GM12878 (cell line): Measurements from ENCODE around the gene EEF2K. TPM values are rescaled to one million over a fixed set of nuclear protein-coding genes. Genes with fewer than 3 reads are reported as not detected.

Source experiments
- BHLHE40 ChIP-seq, 2 experiments: fragments of 450-650 bp in 1 of 2; IDR thresholded peaks; 2 replicates each; pipeline ENCODE4 v1.6.1; 2011 to 2017; ENCODE audit warnings: low read depth in 2 of 2, borderline replicate concordance in 1 of 2, improper control_type of control experiment in 1 of 2, low read length in 1 of 2, mild to moderate bottlenecking in 1 of 2
- CEBPB ChIP-seq, 2 experiments: fragments of 150-350 bp in 1 of 2; IDR thresholded peaks; 2 replicates each; pipeline ENCODE4 v1.6.1; 2012 to 2014; ENCODE audit warnings: low read depth in 2 of 2, low read length in 2 of 2, borderline replicate concordance in 1 of 2, inconsistent platforms in 1 of 2
- E2F4 ChIP-seq: IDR thresholded peaks from 2 replicates; pipeline ENCODE4 v1.6.1; 2012; ENCODE audit warnings: low read depth, low read length, improper control_type of control experiment
- ESRRA ChIP-seq: IDR thresholded peaks from 2 replicates; pipeline ENCODE4 v1.6.1; 2012; ENCODE audit warnings: mild to moderate bottlenecking, low read length, improper control_type of control experiment
- FOXK2 ChIP-seq: fragments of 450-650 bp; IDR thresholded peaks from 2 replicates; pipeline ENCODE4 v1.6.1; 2017; ENCODE audit warnings: mild to moderate bottlenecking, moderate library complexity
- GATAD2B ChIP-seq: fragments of 450-650 bp; conservative IDR thresholded peaks from 2 replicates; pipeline ENCODE4 v1.6.1; 2017; ENCODE audit warnings: low read depth, mild to moderate bottlenecking, moderate library complexity
- HDAC2 ChIP-seq: fragments of 200-600 bp; sonication (generic); IDR thresholded peaks from 2 replicates; pipeline ENCODE4 v1.6.1; 2017
- HDGF ChIP-seq: fragments of 450-650 bp; IDR thresholded peaks from 2 replicates; pipeline ENCODE4 v1.6.1; 2016; ENCODE audit warnings: antibody characterized with exemption
- IRF4 ChIP-seq: IDR thresholded peaks from 2 replicates; pipeline ENCODE4 v1.6.1; 2011; ENCODE audit warnings: low read depth, low read length
- JUND ChIP-seq: IDR thresholded peaks from 2 replicates; pipeline ENCODE4 v1.6.1; 2012; ENCODE audit warnings: low read depth, mild to moderate bottlenecking, low read length, improper control_type of control experiment, moderate library complexity
- KLF5 ChIP-seq: fragments of 450-650 bp; IDR thresholded peaks from 2 replicates; pipeline ENCODE4 v1.6.1; 2014; ENCODE audit warnings: mild to moderate bottlenecking; ENCODE audit not compliant: partially characterized antibody
- LARP7 ChIP-seq: fragments of 450-650 bp; IDR thresholded peaks from 2 replicates; pipeline ENCODE4 v1.6.1; 2017; ENCODE audit warnings: mild to moderate bottlenecking
- MLLT1 ChIP-seq: fragments of 450-650 bp; IDR thresholded peaks from 2 replicates; pipeline ENCODE4 v1.6.1; 2016; ENCODE audit warnings: mild to moderate bottlenecking
- NFYB ChIP-seq: IDR thresholded peaks from 2 replicates; pipeline ENCODE4 v1.6.1; 2011; ENCODE audit warnings: low read depth, mild to moderate bottlenecking, low read length, improper control_type of control experiment, moderate library complexity; ENCODE audit not compliant: insufficient read depth
- POU2F2 ChIP-seq: IDR thresholded peaks from 3 replicates; pipeline ENCODE4 v1.6.1; 2011; ENCODE audit warnings: low read depth, mild to moderate bottlenecking, low read length, borderline replicate concordance
- PRDM15 ChIP-seq: fragments of 450-650 bp; formaldehyde crosslinking; IDR thresholded peaks from 2 replicates; pipeline ENCODE4 v1.4.0; 2020; ENCODE audit warnings: mild to moderate bottlenecking, moderate library complexity
- RUNX3 ChIP-seq: IDR thresholded peaks from 2 replicates; pipeline ENCODE4 v1.6.1; 2012; ENCODE audit warnings: low read length, inconsistent platforms
- SIX5 ChIP-seq: IDR thresholded peaks from 2 replicates; pipeline ENCODE4 v1.6.1; 2011; ENCODE audit warnings: mild to moderate bottlenecking, low read depth, low read length, moderate library complexity; ENCODE audit not compliant: severe bottlenecking
- SMAD1 ChIP-seq: fragments of 450-650 bp; IDR thresholded peaks from 2 replicates; pipeline ENCODE4 v1.6.1; 2018; ENCODE audit warnings: mild to moderate bottlenecking, low read depth; ENCODE audit not compliant: partially characterized antibody
- SMC3 ChIP-seq: IDR thresholded peaks from 2 replicates; pipeline ENCODE4 v1.6.1; 2011; ENCODE audit warnings: low read length, improper control_type of control experiment, borderline replicate concordance
- SPI1 ChIP-seq: IDR thresholded peaks from 2 replicates; pipeline ENCODE4 v1.6.1; 2011; ENCODE audit warnings: low read depth, mild to moderate bottlenecking, low read length, moderate library complexity, borderline replicate concordance; ENCODE audit not compliant: insufficient read depth
- SUPT20H ChIP-seq: IDR thresholded peaks from 2 replicates; pipeline ENCODE4 v1.6.1; 2011; ENCODE audit warnings: low read depth, mild to moderate bottlenecking, low read length, moderate library complexity, borderline replicate concordance; ENCODE audit not compliant: control insufficient read depth
- TARDBP ChIP-seq: IDR thresholded peaks from 2 replicates; pipeline ENCODE4 v1.6.1; 2016; ENCODE audit warnings: borderline replicate concordance
- ZNF217 ChIP-seq: fragments of 450-650 bp; IDR thresholded peaks from 2 replicates; pipeline ENCODE4 v1.6.1; 2017; ENCODE audit warnings: antibody characterized with exemption, mild to moderate bottlenecking
- ZSCAN29 ChIP-seq: fragments of 450-650 bp; IDR thresholded peaks from 2 replicates; pipeline ENCODE4 v1.6.1; 2017; ENCODE audit warnings: mild to moderate bottlenecking, moderate library complexity
- polyA plus RNA-seq, 11 experiments: library from polyadenylated mRNA; depleted of rRNA in 4 of 11; unstranded in 6 of 11; stranded (reverse) in 5 of 11; fragments of >200 nt; fragmentation: Nextera tagmentation in 4 of 11; fragmentation: Illumina TruSeq in 1 of 11; extraction: Ambion mirVana in 4 of 11; extraction: Trizol in 1 of 11; gene quantifications; 1 replicate in 1 of 11; 2 replicates in 10 of 11; pipeline versions ENCODE4 v1.2.1 to v1.2.3, GENCODE V29; 2011 to 2016; ENCODE audit warnings: inconsistent platforms in 2 of 11, missing spikeins in 2 of 11, low read depth in 1 of 11
- total RNA-seq, 4 experiments: library from RNA; depleted of rRNA in 3 of 4; stranded (reverse); fragments of >200 nt in 3 of 4; fragmentation: Illumina TruSeq in 1 of 4; extraction: Trizol in 1 of 4; gene quantifications; 2 replicates each; pipeline versions ENCODE4 v1.2.1 to v1.2.3, GENCODE V29; 2013 to 2021

EEF2K gene
- total and polyA plus RNA-seq, 10 of the 15 experiments (the other 5 are each of a cell fraction or from before 2014, with no cell fraction given), result 2.0 to 29.6 (median 12.2) TPM

DNA sequence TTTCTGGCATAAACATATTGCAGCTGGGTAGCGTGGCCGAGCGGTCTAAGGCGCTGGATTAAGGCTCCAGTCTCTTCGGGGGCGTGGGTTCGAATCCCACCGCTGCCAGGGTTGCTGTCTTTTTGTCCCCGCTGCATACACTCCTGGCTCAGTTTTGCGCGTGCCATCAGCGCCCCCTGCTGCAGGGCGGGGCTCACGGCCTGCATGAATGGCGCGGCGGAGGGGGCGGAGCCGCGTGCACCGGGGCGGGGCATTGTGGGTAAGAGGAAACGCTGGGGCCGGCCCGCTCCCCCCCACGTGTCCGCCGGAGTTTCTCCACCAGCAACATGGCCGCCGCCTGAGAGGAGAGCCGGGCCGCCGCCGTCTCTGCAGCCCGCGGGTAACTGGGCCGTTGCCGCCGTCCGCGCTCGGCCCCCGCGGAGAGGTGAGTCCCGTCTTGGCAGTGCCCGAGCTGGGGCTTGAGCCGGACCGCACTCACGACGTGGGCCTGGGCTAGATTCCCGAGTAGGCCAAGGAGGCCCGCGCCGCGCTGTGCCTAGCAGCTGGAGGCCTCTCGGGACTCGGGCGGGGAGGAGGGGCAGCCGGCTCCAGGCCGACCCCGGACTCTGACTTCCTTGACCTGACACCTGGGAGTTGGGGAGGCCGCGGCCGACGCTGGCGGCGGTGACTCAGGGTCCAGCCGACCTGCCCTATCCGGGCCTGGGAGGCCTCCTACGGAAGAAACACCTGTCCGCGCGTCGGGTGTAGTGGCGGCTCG, 91.2 kb downstream of the EEF2K start, which contains the start of gene POLR3E (continued):
- TF ChIP-seq E2F4 (no peak), MLLT1 (peak; percentile 70), TARDBP (peak; percentile 99), ZSCAN29 (peak; percentile 97), BHLHE40 (IDR thresholded peaks at IDR 0.05; ENCODE audit: borderline replicate concordance in 1 of 2, low read depth in 2 of 2, low read length in 1 of 2) (peak; percentile 68 to 92; a peak in 3 of 4 replicates), NFYB (no peak), FOXK2 (peak; percentile 85), JUND (no peak), SUPT20H (no peak), CEBPB (IDR thresholded peaks at IDR 0.05; ENCODE audit: borderline replicate concordance in 1 of 2, low read depth in 2 of 2, low read length in 2 of 2) (no peak), HDGF (peak; percentile 48; the same call in 1 of the 2 replicates), RUNX3 (peak; percentile 74), SIX5 (peak; percentile 22), KLF5 (peak; percentile 94), POU2F2 (peak; percentile 88; the same call in 2 of the 3 replicates), PRDM15 (no peak), IRF4 (peak; percentile 71; the same call in 1 of the 2 replicates), ESRRA (no peak; the same call in 1 of the 2 replicates), SMC3 (peak; percentile 75), GATAD2B (peak; percentile 84; the same call in 1 of the 2 replicates), SPI1 (peak; percentile 39; the same call in 1 of the 2 replicates), HDAC2 (0 out of 2 replicates have a peak, but pooled peaks have one; percentile 19), SMAD1 (no peak), LARP7 (peak; percentile 87), ZNF217 (peak; percentile 77; the same call in 1 of the 2 replicates)
